GM03348 (cell line): ENCODE results near the gene TRRAP.
A peak's percentile ranks its signal among the peaks of the same experiment; 100 is the strongest.

Experiments used
- DNase-seq: peaks from one replicate; pipeline ENCODE4 v3.0.0; 2012; ENCODE audit warnings: low spot score

Gene TRRAP

GRCh38 chr7:98900815-98901214 is 22.5 kb downstream of the TRRAP start:
- no peak for DNase-seq

- no peak for DNase-seq
Observed at GRCh38 chr7:98902523-98902922, 24.2 kb downstream of the TRRAP start.

- DNase-seq = no peak
Observed at GRCh38 chr7:98903246-98903645, 24.9 kb downstream of the TRRAP start.

- DNase-seq = no peak
Observed at GRCh38 chr7:98907570-98907969, 29.2 kb downstream of the TRRAP start.

- DNase-seq = no peak
Observed at GRCh38 chr7:98908585-98908984, 30.3 kb downstream of the TRRAP start.

GRCh38 chr7:98909487-98909886 is 31.2 kb downstream of the TRRAP start:
- DNase-seq = no peak

GRCh38 chr7:98910427-98910826 is 32.1 kb downstream of the TRRAP start:
- no peak for DNase-seq

- no peak for DNase-seq
Observed at GRCh38 chr7:98911916-98912315, 33.6 kb downstream of the TRRAP start.

GRCh38 chr7:98913026-98913425 is 34.7 kb downstream of the TRRAP start:
- DNase-seq = no peak

- DNase-seq = no peak
Observed at GRCh38 chr7:98913612-98914011, 35.3 kb downstream of the TRRAP start.

GRCh38 chr7:98917331-98917730 is 39.0 kb downstream of the TRRAP start:
- no peak for DNase-seq

- no peak for DNase-seq
Observed at GRCh38 chr7:98921608-98922372, 43.5 kb downstream of the TRRAP start.

- DNase-seq = peak; percentile 37
Observed at GRCh38 chr7:98922392-98923187, 44.3 kb downstream of the TRRAP start.

- DNase-seq = no peak
Observed at GRCh38 chr7:98923512-98923911, 45.2 kb downstream of the TRRAP start.

GRCh38 chr7:98927125-98927524 is 48.8 kb downstream of the TRRAP start:
- DNase-seq = no peak

- no peak for DNase-seq
Observed at GRCh38 chr7:98930464-98930863, 52.1 kb downstream of the TRRAP start.

GRCh38 chr7:98930921-98931320 is 52.6 kb downstream of the TRRAP start:
- no peak for DNase-seq

GRCh38 chr7:98933321-98933720 is 55.0 kb downstream of the TRRAP start:
- DNase-seq = no peak

GRCh38 chr7:98934267-98934666 is 55.9 kb downstream of the TRRAP start:
- DNase-seq = no peak

GRCh38 chr7:98935811-98936210 is 57.5 kb downstream of the TRRAP start:
- no peak for DNase-seq

GRCh38 chr7:98943336-98943735 is 65.0 kb downstream of the TRRAP start:
- no peak for DNase-seq

- no peak for DNase-seq
Observed at GRCh38 chr7:98944386-98944785, 66.1 kb downstream of the TRRAP start.

GRCh38 chr7:98945852-98946251 is 67.5 kb downstream of the TRRAP start:
- no peak for DNase-seq

- no peak for DNase-seq
Observed at GRCh38 chr7:98946389-98946788, 68.1 kb downstream of the TRRAP start.
